HepG2 (cell line): ENCODE results near the gene TMEM14A. TPM values are rescaled to one million over a fixed set of nuclear protein-coding genes. Genes with fewer than 3 reads are reported as not detected.

Experiments
- EZH2 ChIP-seq: conservative IDR thresholded peaks from 2 replicates; pipeline ENCODE4 v1.6.1; 2012; ENCODE audit warnings: mild to moderate bottlenecking, low read depth, low read length, moderate library complexity
- GABPB1 ChIP-seq: IDR thresholded peaks from 2 replicates; pipeline ENCODE4 v1.6.1; 2016; ENCODE audit warnings: mild to moderate bottlenecking, missing genetic modification reagents, moderate library complexity, missing compliant biosample characterization
- GLMP ChIP-seq: sonication (generic); formaldehyde crosslinking; IDR thresholded peaks from 2 replicates; pipeline ENCODE4 v1.9.0; 2021; ENCODE audit warnings: missing genetic modification reagents, mild to moderate bottlenecking, borderline replicate concordance
- JDP2 ChIP-seq: sonication (generic); formaldehyde crosslinking; IDR thresholded peaks from 2 replicates; pipeline ENCODE4 v1.8.1; 2022; ENCODE audit warnings: missing genetic modification reagents, borderline replicate concordance
- KAT2B ChIP-seq: fragments of 150-350 bp; IDR thresholded peaks from 2 replicates; pipeline ENCODE4 v1.6.1; 2014; ENCODE audit warnings: low read depth, low read length, borderline replicate concordance
- NCOA5 ChIP-seq: sonication (generic); formaldehyde crosslinking; IDR thresholded peaks from 2 replicates; pipeline ENCODE4 v1.4.0; 2020; ENCODE audit warnings: missing genetic modification reagents
- NPAS2 ChIP-seq: sonication (generic); formaldehyde crosslinking; IDR thresholded peaks from 2 replicates; pipeline ENCODE4 v1.8.0; 2022; ENCODE audit warnings: mild to moderate bottlenecking, missing genetic modification reagents, borderline replicate concordance
- RERE ChIP-seq: IDR thresholded peaks from 2 replicates; pipeline ENCODE4 v1.6.1; 2016; ENCODE audit warnings: low read depth, missing genetic modification reagents, missing compliant biosample characterization
- SMARCE1 ChIP-seq: fragments of 450-650 bp; IDR thresholded peaks from 2 replicates; pipeline ENCODE4 v1.6.1; 2017; ENCODE audit warnings: borderline replicate concordance
- ZBTB3 ChIP-seq: sonication (generic); formaldehyde crosslinking; IDR thresholded peaks from 2 replicates; pipeline ENCODE4 v1.4.0; 2020; ENCODE audit warnings: low read depth, mild to moderate bottlenecking, moderate library complexity, missing genetic modification reagents, borderline replicate concordance
- ZNF124 ChIP-seq: sonication (generic); formaldehyde crosslinking; IDR thresholded peaks from 2 replicates; pipeline ENCODE4 v1.4.0; 2020; ENCODE audit warnings: missing genetic modification reagents
- ZNF260 ChIP-seq: sonication (generic); formaldehyde crosslinking; IDR thresholded peaks from 2 replicates; pipeline ENCODE4 v1.4.0; 2020; ENCODE audit warnings: missing genetic modification reagents, low read depth, mild to moderate bottlenecking, borderline replicate concordance
- ZNF629 ChIP-seq: sonication (generic); formaldehyde crosslinking; conservative IDR thresholded peaks from 2 replicates; pipeline ENCODE4 v1.5.0; 2020; ENCODE audit warnings: missing genetic modification reagents
- ZNF841 ChIP-seq: sonication (generic); formaldehyde crosslinking; IDR thresholded peaks from 2 replicates; pipeline ENCODE4 v1.8.1; 2023; ENCODE audit warnings: missing genetic modification reagents, borderline replicate concordance
- ZNF850 ChIP-seq: sonication (generic); formaldehyde crosslinking; conservative IDR thresholded peaks from 2 replicates; pipeline ENCODE4 v1.9.0; 2021; ENCODE audit warnings: mild to moderate bottlenecking, missing genetic modification reagents
- ZNF891 ChIP-seq: sonication (generic); formaldehyde crosslinking; IDR thresholded peaks from 2 replicates; pipeline ENCODE4 v1.5.0; 2020; ENCODE audit warnings: mild to moderate bottlenecking, missing genetic modification reagents
- ZSCAN22 ChIP-seq: sonication (generic); formaldehyde crosslinking; IDR thresholded peaks from 2 replicates; pipeline ENCODE4 v1.4.0; 2020; ENCODE audit warnings: mild to moderate bottlenecking, missing genetic modification reagents
- polyA plus RNA-seq, 8 experiments: library from polyadenylated mRNA; depleted of rRNA in 3 of 8; stranded (reverse) in 7 of 8; unstranded in 1 of 8; fragments of >200 nt; fragmentation: Illumina TruSeq in 4 of 8; extraction: Trizol in 4 of 8; gene quantifications; 2 replicates each; pipeline versions ENCODE4 v1.2.1 to v1.2.3, GENCODE V29; 2011 to 2016; ENCODE audit warnings: low read depth in 4 of 8, missing spikeins in 1 of 8, mixed read lengths in 1 of 8; ENCODE audit not compliant: insufficient read depth in 1 of 8
- total RNA-seq, 5 experiments: library from RNA; depleted of rRNA; stranded (reverse); fragments of >200 nt; fragmentation: Illumina TruSeq; extraction: Trizol; gene quantifications; 2 replicates each; pipeline ENCODE4 v1.2.3, GENCODE V29; 2016; ENCODE audit warnings: low read depth in 1 of 5
- TF ChIP-seq, protein P1 (sequence below): sonication (generic); formaldehyde crosslinking; IDR thresholded peaks from 2 replicates; pipeline ENCODE4 v1.4.0; 2020; ENCODE audit warnings: mild to moderate bottlenecking, missing genetic modification reagents
- TF ChIP-seq, protein P2 (sequence below): sonication (generic); formaldehyde crosslinking; IDR thresholded peaks from 2 replicates; pipeline ENCODE4 v1.4.0; 2020; ENCODE audit warnings: missing genetic modification reagents

TMEM14A gene
- total and polyA plus RNA-seq, 2 of the 13 experiments (the other 11 are each of a cell fraction or from before 2014, with no cell fraction given): 24.6 to 73.7 TPM

DNA sequence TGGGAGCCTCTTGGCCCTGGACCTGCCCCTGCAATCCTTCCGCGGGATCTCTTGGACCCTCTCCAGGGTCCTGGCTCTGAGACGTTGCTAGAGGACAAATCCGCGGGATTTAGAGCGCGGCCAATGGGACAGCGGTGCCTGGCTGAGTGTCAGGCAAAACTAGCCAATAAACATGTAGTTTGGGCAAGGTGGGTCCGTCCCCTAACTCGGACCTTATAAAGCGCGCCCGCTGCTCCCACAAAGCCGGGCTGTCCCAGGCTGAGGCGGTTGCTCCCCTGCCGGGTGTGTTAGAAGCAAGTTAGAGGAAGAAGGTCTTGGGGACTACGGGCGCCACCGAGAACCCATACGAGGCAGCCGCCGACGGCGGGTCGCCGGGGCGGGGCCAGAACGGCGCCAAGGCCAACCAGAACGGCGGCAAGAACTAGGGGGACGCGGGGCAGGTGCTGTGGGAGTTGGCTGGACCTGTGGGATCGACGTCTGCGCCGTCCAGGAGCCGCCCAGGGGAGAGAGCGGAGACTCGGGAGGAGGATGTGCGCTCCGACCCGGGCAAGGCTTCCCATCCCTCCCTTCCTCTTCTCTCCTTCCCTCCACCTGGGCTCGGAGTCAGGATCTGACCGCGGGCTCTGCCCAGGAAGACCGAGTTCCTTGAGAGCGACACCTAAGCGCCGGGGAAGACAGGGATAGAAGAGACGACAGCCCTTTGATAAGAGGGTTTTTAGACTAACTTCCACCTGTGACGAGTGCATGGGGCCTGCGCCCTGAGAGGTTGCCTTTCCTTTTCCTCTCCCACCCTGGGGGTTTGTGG, 6.5 kb upstream of the TMEM14A start (continued):
- TF ChIP-seq KAT2B: no peak
- TF ChIP-seq ZNF260: no peak
- TF ChIP-seq NPAS2 (CRISPR knock-in tag): no peak
- TF ChIP-seq EZH2: no peak
- peak; percentile 72 for TF ChIP-seq GABPB1 (CRISPR knock-in tag)
- no peak for TF ChIP-seq ZSCAN22 (CRISPR knock-in tag)
- TF ChIP-seq, protein P1, sequence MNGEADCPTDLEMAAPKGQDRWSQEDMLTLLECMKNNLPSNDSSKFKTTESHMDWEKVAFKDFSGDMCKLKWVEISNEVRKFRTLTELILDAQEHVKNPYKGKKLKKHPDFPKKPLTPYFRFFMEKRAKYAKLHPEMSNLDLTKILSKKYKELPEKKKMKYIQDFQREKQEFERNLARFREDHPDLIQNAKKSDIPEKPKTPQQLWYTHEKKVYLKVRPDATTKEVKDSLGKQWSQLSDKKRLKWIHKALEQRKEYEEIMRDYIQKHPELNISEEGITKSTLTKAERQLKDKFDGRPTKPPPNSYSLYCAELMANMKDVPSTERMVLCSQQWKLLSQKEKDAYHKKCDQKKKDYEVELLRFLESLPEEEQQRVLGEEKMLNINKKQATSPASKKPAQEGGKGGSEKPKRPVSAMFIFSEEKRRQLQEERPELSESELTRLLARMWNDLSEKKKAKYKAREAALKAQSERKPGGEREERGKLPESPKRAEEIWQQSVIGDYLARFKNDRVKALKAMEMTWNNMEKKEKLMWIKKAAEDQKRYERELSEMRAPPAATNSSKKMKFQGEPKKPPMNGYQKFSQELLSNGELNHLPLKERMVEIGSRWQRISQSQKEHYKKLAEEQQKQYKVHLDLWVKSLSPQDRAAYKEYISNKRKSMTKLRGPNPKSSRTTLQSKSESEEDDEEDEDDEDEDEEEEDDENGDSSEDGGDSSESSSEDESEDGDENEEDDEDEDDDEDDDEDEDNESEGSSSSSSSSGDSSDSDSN (CRISPR knock-in tag): peak; percentile 73; the same call in 1 of the 2 replicates
- TF ChIP-seq NCOA5 (CRISPR knock-in tag): no peak
- TF ChIP-seq JDP2 (CRISPR knock-in tag): no peak
- no peak for TF ChIP-seq ZNF629 (CRISPR knock-in tag)
- no peak for TF ChIP-seq SMARCE1
- TF ChIP-seq ZNF891 (CRISPR knock-in tag): no peak; the same call in 1 of the 2 replicates
- TF ChIP-seq ZNF124 (CRISPR knock-in tag): peak; percentile 34; the same call in 1 of the 2 replicates
- TF ChIP-seq GLMP (CRISPR knock-in tag): no peak
- TF ChIP-seq ZNF850 (CRISPR knock-in tag): no peak
- no peak for TF ChIP-seq ZBTB3 (CRISPR knock-in tag)
- no peak for TF ChIP-seq RERE (CRISPR knock-in tag)
- TF ChIP-seq, protein P2, sequence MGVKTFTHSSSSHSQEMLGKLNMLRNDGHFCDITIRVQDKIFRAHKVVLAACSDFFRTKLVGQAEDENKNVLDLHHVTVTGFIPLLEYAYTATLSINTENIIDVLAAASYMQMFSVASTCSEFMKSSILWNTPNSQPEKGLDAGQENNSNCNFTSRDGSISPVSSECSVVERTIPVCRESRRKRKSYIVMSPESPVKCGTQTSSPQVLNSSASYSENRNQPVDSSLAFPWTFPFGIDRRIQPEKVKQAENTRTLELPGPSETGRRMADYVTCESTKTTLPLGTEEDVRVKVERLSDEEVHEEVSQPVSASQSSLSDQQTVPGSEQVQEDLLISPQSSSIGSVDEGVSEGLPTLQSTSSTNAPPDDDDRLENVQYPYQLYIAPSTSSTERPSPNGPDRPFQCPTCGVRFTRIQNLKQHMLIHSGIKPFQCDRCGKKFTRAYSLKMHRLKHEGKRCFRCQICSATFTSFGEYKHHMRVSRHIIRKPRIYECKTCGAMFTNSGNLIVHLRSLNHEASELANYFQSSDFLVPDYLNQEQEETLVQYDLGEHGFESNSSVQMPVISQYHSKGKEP (CRISPR knock-in tag): no peak
- TF ChIP-seq ZNF841 (CRISPR knock-in tag): no peak
